Suprapubic skin (tissue), 4 donors: ENCODE data around the gene ATXN1. TPM values are rescaled to one million over a fixed set of nuclear protein-coding genes. Genes with fewer than 3 reads are reported as not detected.

Source experiments
- DNase-seq, 2 donors: peaks; one replicate each; pipeline ENCODE4 v3.0.0-alpha.2; 2019; ENCODE audit warnings: low spot score in 2 of 2
- H3K27ac ChIP-seq: fragments of 200-600 bp; sonication (generic); one replicate; pipeline ENCODE4 v1.5.1; 2019
- H3K27me3 ChIP-seq: fragments of 200-600 bp; sonication (generic); one replicate; pipeline ENCODE4 v1.5.1; 2019
- H3K36me3 ChIP-seq: fragments of 200-600 bp; sonication (generic); one replicate; pipeline ENCODE4 v1.5.1; 2019
- H3K4me1 ChIP-seq: fragments of 200-600 bp; sonication (generic); one replicate; pipeline ENCODE4 v1.5.1; 2019
- H3K4me3 ChIP-seq: fragments of 200-600 bp; sonication (generic); one replicate; pipeline ENCODE4 v1.5.1; 2019; ENCODE audit warnings: mild to moderate bottlenecking
- H3K9me3 ChIP-seq: fragments of 200-600 bp; sonication (generic); one replicate; pipeline ENCODE4 v1.5.1; 2019
- EP300 ChIP-seq: sonication (generic); formaldehyde crosslinking; IDR thresholded peaks from one replicate; pipeline ENCODE4 v1.6.1; 2017; ENCODE audit warnings: antibody characterized with exemption
- POLR2A ChIP-seq, 2 donors: fragments of 450-650 bp; IDR thresholded peaks; one replicate each; pipeline ENCODE4 v1.6.1; 2017; ENCODE audit warnings: antibody characterized with exemption in 2 of 2, mild to moderate bottlenecking in 2 of 2, moderate library complexity in 2 of 2
- POLR2AphosphoS5 ChIP-seq, 3 donors: sonication (generic); formaldehyde crosslinking; IDR thresholded peaks; one replicate each; pipeline ENCODE4 v1.6.1; 2017; ENCODE audit warnings: antibody characterized with exemption in 3 of 3
- WGBS: methylation state at CpG from one replicate; pipeline ENCODE4 v1.1.5; 2018; 5-methylcytosine and 5-hydroxymethylcytosine counted together
- total RNA-seq, 4 donors: library from RNA; depleted of rRNA; stranded (reverse); fragments of >200 nt; gene quantifications; one replicate each; pipeline ENCODE4 v1.1.0, GENCODE V29; 2016
- TF ChIP-seq, protein P1 (sequence below), 2 donors: fragments of 200-600 bp in 1 of 2; fragments of 450-650 bp in 1 of 2; sonication (generic) in 1 of 2; IDR thresholded peaks; one replicate each; pipeline ENCODE4 v1.5.1; 2016 to 2019; ENCODE audit warnings: antibody characterized with exemption in 2 of 2, mild to moderate bottlenecking in 1 of 2, moderate library complexity in 1 of 2

ATXN1 gene
- total RNA-seq, 4 donors from 2014 or later = 32.8 to 95.4 (median 42.4) TPM

DNA sequence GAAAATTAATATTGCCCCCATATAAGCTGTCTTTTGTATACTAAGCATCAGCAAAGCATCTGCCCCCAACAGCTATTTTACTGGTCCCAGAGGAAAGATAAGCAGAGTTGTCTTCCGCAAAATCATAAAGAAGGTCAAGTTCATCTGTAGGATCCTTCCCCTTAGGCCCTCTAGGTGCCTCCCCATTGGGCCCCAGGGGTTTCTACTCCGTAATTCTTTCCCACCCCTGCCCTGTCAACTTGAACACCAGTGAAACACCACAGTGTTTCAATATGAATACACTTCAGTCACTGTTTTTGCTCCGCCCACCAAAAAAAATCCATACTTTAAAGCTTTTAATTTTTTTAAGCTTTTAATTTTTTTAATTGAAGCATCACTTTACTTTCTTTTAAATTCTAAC lies 159.2 kb downstream of the ATXN1 start:
- Histone ChIP-seq H3K27me3 (no peaks in the 10 kb centered on the region), H3K4me3 (no peak overlapping the region), H3K27ac (no peak overlapping the region), H3K36me3 (no peaks in the 10 kb centered on the region), H3K9me3 (no peaks in the 10 kb centered on the region), H3K4me1 (peaks cover under 1% of the 10 kb centered on the region)
- no peak for TF ChIP-seq POLR2AphosphoS5 (IDR thresholded peaks at IDR 0.05)
- TF ChIP-seq, protein P1, sequence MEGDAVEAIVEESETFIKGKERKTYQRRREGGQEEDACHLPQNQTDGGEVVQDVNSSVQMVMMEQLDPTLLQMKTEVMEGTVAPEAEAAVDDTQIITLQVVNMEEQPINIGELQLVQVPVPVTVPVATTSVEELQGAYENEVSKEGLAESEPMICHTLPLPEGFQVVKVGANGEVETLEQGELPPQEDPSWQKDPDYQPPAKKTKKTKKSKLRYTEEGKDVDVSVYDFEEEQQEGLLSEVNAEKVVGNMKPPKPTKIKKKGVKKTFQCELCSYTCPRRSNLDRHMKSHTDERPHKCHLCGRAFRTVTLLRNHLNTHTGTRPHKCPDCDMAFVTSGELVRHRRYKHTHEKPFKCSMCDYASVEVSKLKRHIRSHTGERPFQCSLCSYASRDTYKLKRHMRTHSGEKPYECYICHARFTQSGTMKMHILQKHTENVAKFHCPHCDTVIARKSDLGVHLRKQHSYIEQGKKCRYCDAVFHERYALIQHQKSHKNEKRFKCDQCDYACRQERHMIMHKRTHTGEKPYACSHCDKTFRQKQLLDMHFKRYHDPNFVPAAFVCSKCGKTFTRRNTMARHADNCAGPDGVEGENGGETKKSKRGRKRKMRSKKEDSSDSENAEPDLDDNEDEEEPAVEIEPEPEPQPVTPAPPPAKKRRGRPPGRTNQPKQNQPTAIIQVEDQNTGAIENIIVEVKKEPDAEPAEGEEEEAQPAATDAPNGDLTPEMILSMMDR (IDR thresholded peaks at IDR 0.05) = no peak
- 84% methylated on average over 3 of the region's 3 CpGs for WGBS
- DNase-seq = no peak

DNA sequence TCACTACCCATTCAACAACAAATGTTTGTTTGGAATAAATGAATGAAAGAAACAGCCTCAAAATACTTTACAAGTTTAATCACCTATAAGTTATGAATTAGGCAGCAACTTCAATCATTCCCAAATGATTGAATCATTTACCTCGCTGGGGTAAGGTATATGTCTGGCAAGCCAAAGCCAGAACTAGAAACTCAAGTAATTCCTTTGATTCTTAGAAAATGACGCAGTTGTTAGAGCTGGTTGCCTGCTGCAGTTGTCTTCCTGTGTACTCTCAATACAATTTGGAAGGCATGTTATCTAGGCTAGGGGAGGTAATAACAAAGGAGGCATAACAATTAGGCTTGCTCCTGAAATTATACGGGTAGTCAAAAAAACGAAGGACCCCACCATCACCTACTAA lies 160.6 kb downstream of the ATXN1 start:
- DNase-seq = no peak
- Histone ChIP-seq H3K27ac (no peak overlapping the region), H3K4me3 (no peak overlapping the region), H3K4me1 (peaks cover 4% of the 10 kb centered on the region), H3K27me3 (no peaks in the 10 kb centered on the region), H3K9me3 (no peaks in the 10 kb centered on the region), H3K36me3 (no peaks in the 10 kb centered on the region)
- WGBS = 91% methylated on average over 4 of the region's 4 CpGs
- TF ChIP-seq, protein P1 (IDR thresholded peaks at IDR 0.05) = no peak
- TF ChIP-seq POLR2AphosphoS5 (IDR thresholded peaks at IDR 0.05) = no peak

DNA sequence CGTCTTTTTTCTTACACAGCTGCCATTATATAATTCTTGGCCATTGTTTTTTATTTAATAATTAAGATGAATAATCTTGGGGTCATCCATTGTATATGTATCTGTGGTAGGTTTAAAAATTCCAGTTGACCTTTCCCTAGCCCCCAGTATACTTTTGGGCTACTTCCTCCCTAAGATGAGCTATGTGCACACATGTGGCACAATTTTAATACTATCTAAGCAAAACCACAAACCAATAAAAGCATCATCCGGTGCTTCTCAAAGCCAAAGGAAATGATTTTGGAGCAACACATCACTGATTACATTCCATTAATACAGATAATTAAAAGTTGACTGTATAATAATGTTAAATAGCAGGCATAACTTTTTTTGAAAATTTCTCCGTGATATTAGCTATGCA lies 161.2 kb downstream of the ATXN1 start:
- Histone ChIP-seq H3K36me3 (no peaks in the 10 kb centered on the region), H3K27ac (no peak overlapping the region), H3K9me3 (no peaks in the 10 kb centered on the region), H3K4me3 (no peak overlapping the region), H3K27me3 (no peaks in the 10 kb centered on the region), H3K4me1 (peaks cover 4% of the 10 kb centered on the region)
- TF ChIP-seq EP300 = no peak
- TF ChIP-seq POLR2AphosphoS5 (IDR thresholded peaks at IDR 0.05) = no peak
- no peak for TF ChIP-seq POLR2A (IDR thresholded peaks at IDR 0.05)
- TF ChIP-seq, protein P1 (IDR thresholded peaks at IDR 0.05) = no peak
- 82% methylated on average over 3 of the region's 3 CpGs for WGBS
- DNase-seq = no peak

DNA sequence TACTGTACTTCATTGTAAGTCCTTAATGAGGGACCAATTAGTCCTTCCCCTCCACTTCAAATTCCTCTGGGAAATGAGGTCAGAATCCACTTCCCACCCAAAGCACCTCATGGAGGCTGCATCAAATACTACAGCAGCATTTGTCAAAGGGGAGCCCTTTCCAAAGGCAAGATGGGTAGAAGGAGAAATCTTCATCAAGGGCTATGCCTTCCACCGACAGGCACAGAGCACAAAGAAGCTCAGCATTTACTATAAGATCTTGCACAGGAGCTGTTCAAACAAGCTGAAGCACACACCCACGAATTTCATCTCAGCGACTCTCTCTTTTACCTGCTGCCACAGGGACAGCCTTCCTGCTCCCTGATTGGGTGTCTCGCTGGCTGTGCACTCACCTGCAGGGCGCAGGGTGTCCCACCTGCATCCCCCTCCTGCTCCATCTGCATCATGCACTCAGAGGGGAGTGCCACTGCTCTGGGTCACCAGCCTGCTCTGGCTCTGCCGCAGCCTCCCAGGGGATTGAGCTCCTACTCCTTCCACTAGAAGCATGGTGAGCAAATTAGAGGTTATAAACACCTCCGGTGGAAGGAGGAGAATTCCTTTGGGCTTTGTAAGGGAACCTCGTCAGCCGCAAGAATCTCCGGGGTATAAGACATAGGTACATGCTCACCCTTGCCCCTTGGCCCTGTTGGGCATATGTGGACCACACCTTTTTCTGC lies 164.5 kb downstream of the ATXN1 start:
- 54% methylated on average over 7 of the region's 10 CpGs for WGBS

DNA sequence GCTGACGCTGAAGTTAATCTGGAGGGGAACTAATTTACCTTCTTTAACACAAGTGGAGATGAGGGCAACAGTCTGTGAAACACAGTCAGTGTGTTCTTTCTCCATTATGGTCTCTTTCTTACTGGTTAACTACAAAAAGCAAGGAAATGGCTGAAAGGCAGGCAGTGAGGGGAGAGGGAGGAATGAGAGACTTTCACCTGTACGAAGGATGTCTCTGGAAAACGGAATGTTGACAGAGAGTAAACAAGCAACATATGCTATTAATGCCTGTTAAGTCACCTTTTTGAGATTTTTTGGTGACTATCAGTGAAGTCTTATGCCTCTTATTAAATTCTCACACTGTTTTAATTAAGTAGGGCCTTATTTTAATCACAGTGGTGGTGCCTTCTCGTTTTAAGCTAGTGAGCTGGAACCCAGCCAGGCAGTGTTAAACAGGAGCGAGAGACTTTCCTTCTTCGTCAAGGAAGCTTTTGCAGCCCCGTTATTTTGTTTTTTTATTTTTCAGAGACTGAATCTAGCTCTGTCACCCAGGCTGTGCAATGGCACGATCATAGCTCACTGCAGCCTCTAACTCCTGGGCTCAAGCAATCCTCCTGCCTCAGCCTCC lies 165.6 kb downstream of the ATXN1 start:
- DNase-seq = no peak
- WGBS = 80% methylated on average over 8 of the region's 8 CpGs
- no peak overlapping the region for H3K4me3 ChIP-seq
- no peaks in the 10 kb centered on the region for H3K36me3 ChIP-seq
- H3K4me1 ChIP-seq = peaks cover 4% of the 10 kb centered on the region
- H3K27me3 ChIP-seq = no peaks in the 10 kb centered on the region
- TF ChIP-seq EP300 = no peak
- TF ChIP-seq, protein P1 (IDR thresholded peaks at IDR 0.05) = no peak
- TF ChIP-seq POLR2A (IDR thresholded peaks at IDR 0.05) = no peak
- TF ChIP-seq POLR2AphosphoS5 (IDR thresholded peaks at IDR 0.05) = no peak
- H3K9me3 ChIP-seq = no peaks in the 10 kb centered on the region
- H3K27ac ChIP-seq = no peak overlapping the region

More for the DNA sequence above, 164.5 kb downstream of the ATXN1 start:
- DNase-seq = no peak
- H3K27me3 ChIP-seq = no peaks in the 10 kb centered on the region
- H3K4me1 ChIP-seq = peaks cover 4% of the 10 kb centered on the region
- no peak for TF ChIP-seq POLR2A (IDR thresholded peaks at IDR 0.05)
- no peak for TF ChIP-seq POLR2AphosphoS5 (IDR thresholded peaks at IDR 0.05)
- no peak for TF ChIP-seq EP300
- H3K36me3 ChIP-seq = no peaks in the 10 kb centered on the region
- H3K27ac ChIP-seq = no peak overlapping the region
- H3K4me3 ChIP-seq = no peak overlapping the region
- H3K9me3 ChIP-seq = no peaks in the 10 kb centered on the region
